Upper lobe of right lung (tissue), 1 donor: ENCODE results near the gene KLHL2. TPM values are rescaled to one million over a fixed set of nuclear protein-coding genes. Genes with fewer than 3 reads are reported as not detected.

ENCODE experiments used
- ATAC-seq: fragments of 200-7000 bp; cut with Tn5 transposase; one replicate; pipeline ENCODE4 v1.9.1; 2020; ENCODE audit warnings: mild to moderate bottlenecking, moderate library complexity
- DNase-seq: peaks from one replicate; pipeline ENCODE4 v3.0.0-alpha.2; 2020
- H3K27ac ChIP-seq: fragments of 200-600 bp; one replicate; pipeline ENCODE4 v1.8.0; 2022
- H3K27me3 ChIP-seq: fragments of 200-600 bp; one replicate; pipeline ENCODE4 v1.8.0; 2022; ENCODE audit warnings: mild to moderate bottlenecking
- H3K36me3 ChIP-seq: fragments of 200-600 bp; one replicate; pipeline ENCODE4 v1.8.0; 2022
- H3K4me1 ChIP-seq: fragments of 200-600 bp; one replicate; pipeline ENCODE4 v1.8.0; 2022
- H3K4me3 ChIP-seq: fragments of 200-600 bp; one replicate; pipeline ENCODE4 v1.8.0; 2022; ENCODE audit warnings: mild to moderate bottlenecking
- H3K9me3 ChIP-seq: fragments of 200-600 bp; one replicate; pipeline ENCODE4 v1.8.0; 2022
- intact Hi-C: fragments of 100-400 bp; cut with DNase I; formaldehyde crosslinking; loops from one replicate; pipeline ENCODE4 v1.11.0; 2022
- total RNA-seq: library from RNA; stranded (reverse); fragmentation: NEBNext Ultra II Directional; extraction: Animal tissue kit (Norgen Biotek cat#: 25700); gene quantifications from one replicate; pipeline ENCODE4 v1.2.1, GENCODE V29; 2021
- TF ChIP-seq, protein P1 (sequence below): fragments of 200-600 bp; IDR thresholded peaks from one replicate; pipeline ENCODE4 v1.8.0; 2022; ENCODE audit warnings: antibody characterized with exemption
- donor health status: DM: no; HTN: yes; CAD: no; lungs with severe emphysema.

The KLHL2 gene
- total RNA-seq, 1 donor from 2014 or later = 44.3 TPM

DNA sequence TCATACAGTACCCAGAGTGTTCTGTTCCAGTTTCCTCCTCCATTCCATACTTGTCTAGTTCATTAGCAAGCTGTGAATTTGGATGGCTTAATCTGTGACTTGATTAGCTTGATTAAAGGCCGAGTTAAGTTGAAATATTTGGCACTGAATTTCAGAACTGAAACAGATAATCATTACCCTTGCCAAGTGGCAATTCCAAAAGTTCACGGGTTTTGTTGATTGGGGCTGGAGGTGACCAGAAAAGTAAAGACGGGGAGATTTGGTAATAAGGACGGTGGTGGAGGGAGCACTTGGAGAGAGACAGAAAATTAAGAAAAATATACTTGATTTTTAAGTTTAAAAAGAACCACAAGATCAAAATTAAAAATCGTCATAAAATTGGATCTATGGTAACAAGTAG, 21.9 kb upstream of the KLHL2 start:
- H3K27ac ChIP-seq = no peak overlapping the region
- H3K36me3 ChIP-seq = no peaks in the 10 kb centered on the region
- H3K4me1 ChIP-seq = no peaks in the 10 kb centered on the region
- no peak for ATAC-seq
- no peaks in the 10 kb centered on the region for H3K27me3 ChIP-seq
- TF ChIP-seq, protein P1, sequence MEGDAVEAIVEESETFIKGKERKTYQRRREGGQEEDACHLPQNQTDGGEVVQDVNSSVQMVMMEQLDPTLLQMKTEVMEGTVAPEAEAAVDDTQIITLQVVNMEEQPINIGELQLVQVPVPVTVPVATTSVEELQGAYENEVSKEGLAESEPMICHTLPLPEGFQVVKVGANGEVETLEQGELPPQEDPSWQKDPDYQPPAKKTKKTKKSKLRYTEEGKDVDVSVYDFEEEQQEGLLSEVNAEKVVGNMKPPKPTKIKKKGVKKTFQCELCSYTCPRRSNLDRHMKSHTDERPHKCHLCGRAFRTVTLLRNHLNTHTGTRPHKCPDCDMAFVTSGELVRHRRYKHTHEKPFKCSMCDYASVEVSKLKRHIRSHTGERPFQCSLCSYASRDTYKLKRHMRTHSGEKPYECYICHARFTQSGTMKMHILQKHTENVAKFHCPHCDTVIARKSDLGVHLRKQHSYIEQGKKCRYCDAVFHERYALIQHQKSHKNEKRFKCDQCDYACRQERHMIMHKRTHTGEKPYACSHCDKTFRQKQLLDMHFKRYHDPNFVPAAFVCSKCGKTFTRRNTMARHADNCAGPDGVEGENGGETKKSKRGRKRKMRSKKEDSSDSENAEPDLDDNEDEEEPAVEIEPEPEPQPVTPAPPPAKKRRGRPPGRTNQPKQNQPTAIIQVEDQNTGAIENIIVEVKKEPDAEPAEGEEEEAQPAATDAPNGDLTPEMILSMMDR = no peak
- intact Hi-C loops = no loop called here
- no peak overlapping the region for H3K4me3 ChIP-seq
- no peaks in the 10 kb centered on the region for H3K9me3 ChIP-seq
- DNase-seq = no peak

DNA sequence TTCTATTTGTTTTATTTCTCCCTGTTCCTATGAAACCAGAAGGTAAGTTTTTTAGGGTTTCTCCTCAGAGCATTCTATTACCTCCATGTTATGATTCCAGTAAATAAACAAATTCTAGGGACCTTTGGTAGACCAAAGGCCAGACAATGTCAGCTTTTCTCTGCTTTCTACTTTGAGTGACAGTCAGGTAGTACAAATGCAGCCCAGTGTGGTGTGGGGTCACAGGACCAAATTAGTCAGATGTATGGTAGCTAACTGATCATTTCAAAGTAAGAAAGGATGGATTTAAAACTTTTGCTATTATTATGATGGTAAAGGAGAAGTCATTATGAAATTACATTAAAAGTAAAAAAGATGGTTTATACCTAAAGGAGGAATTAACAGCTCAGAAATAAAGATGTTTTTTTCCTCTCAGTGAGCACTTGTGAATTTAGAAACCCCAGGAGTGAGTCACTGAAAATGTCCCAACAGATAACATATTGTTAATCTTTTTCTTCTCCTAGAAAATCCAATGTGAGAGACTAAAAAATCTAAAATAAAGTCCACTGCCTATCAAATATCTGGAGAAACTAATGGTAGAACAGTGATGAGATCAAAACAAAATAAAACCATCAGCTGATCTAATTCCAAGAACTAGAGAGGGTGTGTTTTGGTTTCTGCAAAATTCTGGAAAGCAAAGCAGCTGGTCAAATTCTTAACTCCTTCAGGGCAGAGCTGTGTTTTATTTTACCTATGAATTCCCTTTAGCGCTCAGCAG, 16.6 kb upstream of the KLHL2 start:
- TF ChIP-seq, protein P1 = no peak
- intact Hi-C loops = no loop called here
- no peaks in the 10 kb centered on the region for H3K4me1 ChIP-seq
- no peaks in the 10 kb centered on the region for H3K9me3 ChIP-seq
- H3K27me3 ChIP-seq = no peaks in the 10 kb centered on the region
- H3K4me3 ChIP-seq = no peak overlapping the region
- H3K36me3 ChIP-seq = no peaks in the 10 kb centered on the region
- no peak overlapping the region for H3K27ac ChIP-seq
- ATAC-seq = no peak
- DNase-seq = no peak

DNA sequence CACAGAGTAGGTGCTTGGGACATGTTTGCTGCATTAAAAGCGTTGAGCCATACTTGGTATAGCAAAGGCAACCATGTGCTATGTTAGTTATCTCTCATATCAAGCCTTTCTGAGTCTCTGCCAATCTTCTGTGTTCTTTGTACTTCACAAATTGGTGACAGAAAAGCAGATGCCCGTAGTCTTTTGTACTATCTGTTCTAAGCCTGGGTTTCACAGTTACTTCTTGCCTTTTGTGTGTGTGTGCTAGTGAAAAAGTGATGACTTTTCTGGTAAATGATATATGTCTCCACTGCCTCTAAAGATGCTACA, 16.1 kb upstream of the KLHL2 start:
- ATAC-seq = no peak
- no peak overlapping the region for H3K4me3 ChIP-seq
- intact Hi-C loops = no loop called here
- no peak for DNase-seq
- no peaks in the 10 kb centered on the region for H3K36me3 ChIP-seq
- TF ChIP-seq, protein P1 = no peak
- no peaks in the 10 kb centered on the region for H3K9me3 ChIP-seq
- H3K4me1 ChIP-seq = no peaks in the 10 kb centered on the region
- H3K27ac ChIP-seq = no peak overlapping the region
- H3K27me3 ChIP-seq = no peaks in the 10 kb centered on the region

DNA sequence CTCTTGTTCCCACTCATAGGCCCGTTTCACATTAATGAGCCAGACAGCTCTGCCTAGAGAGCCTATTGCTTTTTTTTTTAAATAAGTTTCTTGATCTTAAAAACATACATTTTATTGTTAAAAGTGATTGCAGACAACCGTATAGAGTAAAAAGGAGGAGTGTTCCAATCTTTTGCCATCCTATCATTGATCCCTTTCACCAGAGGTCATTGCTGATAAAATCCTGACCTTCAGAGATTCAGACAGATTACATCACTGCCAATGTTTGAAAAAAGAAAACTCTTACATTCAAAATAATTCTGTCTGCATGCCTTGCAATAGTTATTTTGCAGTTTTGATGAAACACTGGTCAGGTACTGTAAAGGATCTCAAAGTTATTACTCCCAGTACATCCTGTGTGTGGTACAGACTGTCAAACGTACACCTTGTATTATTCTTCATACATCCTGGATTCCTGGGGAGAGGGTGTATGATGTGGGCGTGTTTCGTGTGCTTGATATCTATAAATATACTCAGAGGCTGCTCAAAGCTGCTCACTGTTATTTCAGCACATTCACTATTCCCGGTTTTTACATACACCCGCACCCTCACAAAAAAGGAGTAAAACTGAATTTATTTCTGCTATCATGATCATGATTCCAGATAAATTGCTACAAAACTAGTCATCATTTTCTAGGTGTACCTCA, 15.4 kb upstream of the KLHL2 start:
- Histone ChIP-seq H3K36me3 (no peaks in the 10 kb centered on the region), H3K27ac (no peak overlapping the region), H3K27me3 (no peaks in the 10 kb centered on the region), H3K4me3 (no peak overlapping the region), H3K9me3 (no peaks in the 10 kb centered on the region), H3K4me1 (no peaks in the 10 kb centered on the region)
- DNase-seq = no peak
- ATAC-seq = no peak
- intact Hi-C loops = no loop called here
- TF ChIP-seq, protein P1 = no peak

DNA sequence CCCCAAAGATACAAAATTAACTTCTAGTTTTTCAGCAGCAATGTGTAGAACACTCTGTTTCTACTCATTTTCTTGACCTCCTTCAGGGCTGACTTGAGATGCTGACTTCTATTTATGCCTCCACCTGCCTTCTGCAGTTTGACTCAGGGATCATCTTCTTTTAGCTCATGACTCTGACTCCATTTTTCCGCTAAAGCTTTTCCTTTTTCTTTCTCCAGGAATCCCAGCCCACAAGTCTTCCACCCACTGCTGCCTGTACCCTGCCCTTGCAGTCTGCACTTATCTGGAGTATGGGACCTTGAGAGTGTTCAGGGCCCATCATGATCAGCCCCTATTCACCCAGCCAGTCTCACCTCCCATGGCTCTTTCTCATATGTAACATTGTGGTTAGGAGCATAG, 14.9 kb upstream of the KLHL2 start:
- no peaks in the 10 kb centered on the region for H3K9me3 ChIP-seq
- TF ChIP-seq, protein P1 = no peak
- no peaks in the 10 kb centered on the region for H3K27me3 ChIP-seq
- H3K4me3 ChIP-seq = no peak overlapping the region
- no peaks in the 10 kb centered on the region for H3K4me1 ChIP-seq
- DNase-seq = no peak
- intact Hi-C loops = no loop called here
- H3K36me3 ChIP-seq = no peaks in the 10 kb centered on the region
- H3K27ac ChIP-seq = no peak overlapping the region
- ATAC-seq = no peak
